GM13976 (cell line): ENCODE results near the gene HOXB3.
A peak's percentile ranks its signal among the peaks of the same experiment; 100 is the strongest.

Source experiments
- DNase-seq: peaks from one replicate; pipeline ENCODE4 v3.0.0; 2012; ENCODE audit warnings: low spot score
- in situ Hi-C: fragments of 300-500 bp; cut with MboI; formaldehyde crosslinking; loops from one replicate; pipeline ENCODE4 v1.12.0; 2022; ENCODE audit warnings: low sequenced_read_pairs, mixed read lengths, inconsistent platforms; ENCODE audit not compliant: unreplicated experiment
- TF ChIP-seq, protein P1 (sequence below): IDR thresholded peaks from 2 replicates; pipeline ENCODE4 v1.5.1; 2012; ENCODE audit warnings: borderline replicate concordance, mild to moderate bottlenecking; ENCODE audit not compliant: insufficient read depth; ENCODE audit errors: extremely low read depth, missing control alignments, control extremely low read depth

HOXB3 gene

DNA sequence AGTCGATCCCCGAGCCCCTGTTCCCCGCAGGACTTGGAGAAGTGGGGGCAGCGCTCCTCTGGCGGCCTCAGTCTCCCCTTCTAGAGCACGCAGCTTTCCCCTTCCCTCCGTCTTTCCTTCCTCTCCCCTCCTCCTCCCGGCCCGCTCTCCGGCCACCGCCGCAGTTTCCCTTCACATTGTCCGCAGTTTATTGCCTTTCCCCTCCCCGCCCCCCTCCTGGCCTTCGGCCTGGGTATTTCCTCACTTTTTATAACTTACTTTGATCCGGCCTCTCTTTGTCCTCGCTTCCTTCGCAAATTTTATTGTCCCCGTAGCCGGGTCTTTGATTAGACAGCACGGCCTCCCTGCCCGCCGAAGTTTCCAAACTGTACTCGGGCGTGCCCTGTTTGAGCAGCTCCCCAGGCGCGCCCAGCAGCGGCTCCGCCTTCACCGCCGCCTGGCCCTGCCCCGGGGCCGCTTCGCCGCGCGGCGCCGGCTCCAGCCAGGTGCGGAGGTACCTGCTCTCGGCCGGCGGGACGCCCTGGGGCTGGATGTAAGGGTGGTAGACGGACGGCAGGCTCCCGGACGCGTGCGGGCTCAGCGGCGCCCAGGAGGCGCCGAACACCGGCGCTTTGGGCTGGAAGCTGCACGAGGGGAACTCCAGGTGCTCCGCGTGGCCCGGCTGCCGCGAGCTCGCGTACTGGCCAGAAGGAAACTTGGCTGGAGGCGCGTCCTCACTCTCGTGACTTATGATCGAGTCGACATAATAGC, 35.6 kb upstream of the HOXB3 start:
- TF ChIP-seq, protein P1, sequence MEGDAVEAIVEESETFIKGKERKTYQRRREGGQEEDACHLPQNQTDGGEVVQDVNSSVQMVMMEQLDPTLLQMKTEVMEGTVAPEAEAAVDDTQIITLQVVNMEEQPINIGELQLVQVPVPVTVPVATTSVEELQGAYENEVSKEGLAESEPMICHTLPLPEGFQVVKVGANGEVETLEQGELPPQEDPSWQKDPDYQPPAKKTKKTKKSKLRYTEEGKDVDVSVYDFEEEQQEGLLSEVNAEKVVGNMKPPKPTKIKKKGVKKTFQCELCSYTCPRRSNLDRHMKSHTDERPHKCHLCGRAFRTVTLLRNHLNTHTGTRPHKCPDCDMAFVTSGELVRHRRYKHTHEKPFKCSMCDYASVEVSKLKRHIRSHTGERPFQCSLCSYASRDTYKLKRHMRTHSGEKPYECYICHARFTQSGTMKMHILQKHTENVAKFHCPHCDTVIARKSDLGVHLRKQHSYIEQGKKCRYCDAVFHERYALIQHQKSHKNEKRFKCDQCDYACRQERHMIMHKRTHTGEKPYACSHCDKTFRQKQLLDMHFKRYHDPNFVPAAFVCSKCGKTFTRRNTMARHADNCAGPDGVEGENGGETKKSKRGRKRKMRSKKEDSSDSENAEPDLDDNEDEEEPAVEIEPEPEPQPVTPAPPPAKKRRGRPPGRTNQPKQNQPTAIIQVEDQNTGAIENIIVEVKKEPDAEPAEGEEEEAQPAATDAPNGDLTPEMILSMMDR: no peak
- DNase-seq: peak; percentile 79
- in situ Hi-C loops: no loop called here

DNA sequence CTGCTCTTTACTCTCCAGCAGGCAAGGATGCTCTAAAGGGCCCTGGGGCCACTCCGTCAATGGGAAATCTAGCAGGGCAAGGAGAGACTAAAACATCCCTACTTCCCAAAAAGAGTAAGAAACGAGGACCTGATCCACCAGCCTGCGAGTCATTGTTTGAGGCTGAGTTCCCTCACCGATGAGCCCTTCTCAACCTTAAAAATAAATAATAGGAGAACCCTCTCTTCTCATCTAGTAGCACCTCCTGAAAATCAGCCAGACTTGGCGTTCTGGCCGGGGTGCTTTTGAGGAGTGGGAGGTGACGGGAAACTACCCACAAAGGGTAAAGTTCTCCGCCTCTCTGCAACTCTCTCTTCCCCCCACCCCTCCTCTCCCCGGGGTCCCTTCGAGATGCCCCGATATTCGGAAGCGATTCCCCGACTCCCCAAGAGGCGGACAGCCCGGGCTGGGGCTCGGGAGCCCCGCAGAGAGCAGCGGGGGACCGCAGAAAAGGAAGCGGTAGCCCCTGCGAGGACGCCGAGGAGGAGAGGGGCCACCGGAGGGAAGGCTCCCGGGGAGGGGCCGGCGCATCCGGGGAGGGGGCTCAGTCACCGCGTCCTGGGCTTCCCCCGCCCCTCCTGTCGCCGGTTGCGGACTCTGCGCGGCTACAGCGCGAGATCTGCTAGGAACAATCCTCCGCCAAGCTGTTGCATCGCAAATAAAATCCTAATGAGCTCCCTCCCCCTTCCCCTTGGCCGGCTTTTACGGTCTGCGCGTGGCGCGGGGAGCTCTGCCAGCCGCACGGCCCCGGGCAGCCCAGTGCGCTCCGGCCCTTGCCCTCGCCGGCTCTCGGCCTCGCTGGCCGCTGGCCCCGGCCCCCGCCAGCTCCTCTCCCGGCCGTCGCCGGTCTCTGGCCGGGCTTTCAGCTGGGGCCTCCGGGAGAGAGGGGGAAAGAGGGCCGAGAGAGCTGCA, 34.8 kb upstream of the HOXB3 start:
- peak; percentile 57 for DNase-seq
- TF ChIP-seq, protein P1: no peak
- in situ Hi-C loops: no loop called here

DNA sequence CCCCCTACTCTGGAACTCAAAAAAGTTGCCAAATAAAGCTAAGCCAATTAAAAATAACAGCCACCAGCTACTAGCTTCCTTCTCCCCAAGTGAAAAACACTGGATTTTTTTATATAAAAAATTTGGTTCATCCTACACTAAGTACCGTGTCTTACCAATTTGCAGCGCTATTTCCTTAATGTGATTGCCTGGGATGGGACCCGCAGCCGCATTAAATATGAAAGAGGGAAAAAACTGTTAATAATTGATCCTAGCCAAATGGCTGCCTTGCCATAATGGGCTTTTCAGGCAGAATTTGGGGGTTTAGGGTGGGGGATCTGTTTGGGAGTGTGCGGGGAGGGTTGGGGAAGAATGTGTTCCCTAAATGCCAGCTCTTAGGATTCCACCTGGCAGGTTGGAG, 34.1 kb upstream of the HOXB3 start:
- TF ChIP-seq, protein P1: no peak
- DNase-seq: no peak
- in situ Hi-C loops: no loop called here

DNA sequence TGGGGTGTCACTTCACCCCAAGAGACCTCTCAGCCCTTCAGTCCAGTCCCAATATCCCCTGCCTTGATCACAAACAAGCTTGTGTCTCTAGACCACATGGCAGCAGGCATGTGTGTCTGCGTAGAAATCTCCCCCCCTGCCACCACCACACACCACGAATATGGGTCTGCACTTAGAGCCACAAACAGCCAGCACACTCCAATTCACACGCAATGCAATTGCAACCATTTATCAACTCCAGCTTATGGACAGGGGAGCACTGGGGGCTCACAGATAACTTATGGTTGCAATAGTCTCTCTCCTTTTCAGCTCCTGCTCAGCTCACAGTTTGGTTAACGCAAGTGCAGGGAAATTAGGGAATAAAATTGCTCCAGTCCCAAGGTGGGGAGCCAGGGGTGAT, 33.5 kb upstream of the HOXB3 start:
- DNase-seq: no peak
- TF ChIP-seq, protein P1: no peak
- in situ Hi-C loops: no loop called here

DNA sequence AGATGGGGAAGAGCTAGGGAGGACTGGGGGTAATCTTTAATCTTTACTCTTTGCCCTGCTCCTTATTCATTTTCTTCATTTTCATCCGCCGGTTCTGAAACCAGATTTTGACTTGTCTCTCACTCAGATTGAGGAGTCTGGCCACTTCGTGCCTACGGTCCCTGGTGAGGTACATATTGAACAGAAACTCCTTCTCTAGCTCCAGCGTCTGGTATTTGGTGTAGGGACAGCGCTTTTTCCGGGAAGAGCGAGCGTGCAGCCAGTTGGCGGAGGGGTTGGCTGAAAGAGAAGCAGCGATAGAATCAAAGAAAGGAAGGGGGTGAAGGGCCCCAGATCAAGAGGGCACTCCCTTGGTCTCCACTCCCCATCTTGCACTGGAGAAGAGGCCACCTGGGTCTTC, 32.8 kb upstream of the HOXB3 start:
- no peak for DNase-seq
- TF ChIP-seq, protein P1: no peak
- in situ Hi-C loops: no loop called here

DNA sequence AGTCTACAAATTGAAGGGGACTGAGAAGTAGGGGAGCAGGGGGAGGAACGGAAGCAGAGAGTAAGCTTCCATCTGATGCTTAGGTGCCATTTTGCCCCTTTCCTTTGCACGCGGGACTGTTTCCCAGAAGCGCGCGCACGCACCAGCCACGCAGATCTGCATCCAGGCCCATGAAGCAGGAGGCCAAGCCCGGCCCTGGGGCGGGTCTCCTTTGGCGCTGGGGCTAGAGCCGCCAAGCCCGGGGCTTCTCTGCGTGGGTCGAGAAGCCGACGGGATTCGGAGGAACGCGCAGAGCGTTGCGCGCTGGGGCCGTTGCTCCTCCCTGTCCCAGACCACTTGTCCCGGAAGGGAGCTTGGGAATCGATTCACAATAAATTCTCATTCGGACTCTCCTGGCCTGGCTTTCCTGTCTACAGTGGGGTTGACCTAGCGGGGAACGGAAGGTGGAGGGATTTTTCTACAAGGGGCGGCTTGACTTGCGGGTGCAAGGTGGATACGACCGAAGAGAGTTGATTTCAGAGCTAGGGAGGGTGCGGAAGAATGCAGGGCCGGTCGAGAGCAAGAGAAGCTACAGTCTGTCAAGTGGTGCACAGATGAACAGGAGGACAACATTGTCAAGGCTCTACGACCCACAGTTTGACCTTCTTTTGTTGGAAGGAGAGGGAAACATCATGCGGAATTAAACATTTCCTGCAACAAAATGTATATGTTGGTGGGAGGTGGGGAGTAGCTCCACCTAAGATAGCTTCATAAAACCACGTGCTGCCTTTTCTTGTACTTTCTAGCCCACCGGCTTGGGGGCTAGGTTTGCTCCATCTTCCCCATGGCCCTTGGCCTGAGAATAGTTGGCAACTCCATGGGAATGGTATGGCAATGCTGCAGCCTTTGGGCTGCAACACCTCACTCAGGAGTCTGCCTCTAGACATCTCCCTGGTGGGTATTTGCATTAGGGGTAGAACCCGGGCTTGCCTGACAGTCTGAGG, 31.7 kb upstream of the HOXB3 start:
- TF ChIP-seq, protein P1: no peak
- no peak for DNase-seq
- in situ Hi-C loops: no loop called here
